ENCODE results near the gene URB1. TPM values are rescaled to one million over a fixed set of nuclear protein-coding genes. Genes with fewer than 3 reads are reported as not detected.

The URB1 gene
- total RNA-seq, 6 donors from 2014 or later: 9.3 to 23.0 (median 14.1) TPM

DNA sequence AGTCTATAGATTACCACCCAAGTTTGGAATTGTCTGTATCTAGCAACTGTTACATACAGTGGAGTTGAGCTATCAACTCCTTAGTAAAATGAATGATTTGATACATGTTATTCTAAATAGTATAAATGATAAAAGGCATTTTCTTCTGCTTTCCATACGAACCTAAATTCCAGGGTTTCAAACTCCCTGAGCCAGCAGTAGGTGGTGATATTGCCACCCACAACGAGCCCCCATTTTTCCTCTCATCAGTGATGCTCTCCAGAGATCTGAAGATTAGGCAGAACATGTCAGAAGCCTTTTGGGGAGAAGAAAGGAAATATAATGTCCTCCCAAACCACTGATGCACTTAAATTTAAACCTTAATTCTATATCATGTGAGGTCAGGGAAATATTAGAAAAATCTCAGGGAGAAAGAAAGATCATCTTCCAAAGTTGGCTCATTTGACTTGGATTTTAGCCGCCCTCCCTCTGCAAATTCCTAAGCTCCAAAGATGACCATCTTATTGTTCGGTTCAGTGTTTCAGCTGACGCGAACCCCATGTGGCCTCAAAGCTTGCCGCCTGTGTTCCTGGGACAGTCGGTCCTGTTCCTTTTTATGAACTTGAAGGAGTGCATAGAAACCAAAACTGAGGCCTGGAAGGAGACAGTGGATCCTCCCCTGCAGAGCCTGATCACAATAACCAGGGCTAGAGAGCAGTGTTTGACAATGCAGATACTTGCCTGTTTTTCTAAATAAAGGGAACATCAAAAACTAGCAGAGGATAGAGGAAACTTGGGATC, 22.0 kb upstream of the URB1 start:
- Histone ChIP-seq H3K9me3 (no peaks in the 10 kb centered on the region), H3K4me1 (peaks cover 29 to 56% (median 37%) of the 10 kb centered on the region in 4 donors), H3K27me3 (no peaks in the 10 kb centered on the region), H3K36me3 (peaks cover 0 to 25% (median 0%) of the 10 kb centered on the region in 4 donors), H3K4me3 (peak overlapping the region in 2 of 4 donors; percentile 77), H3K27ac (peak overlapping the region; percentile 97 to 99 (median 98))
- no peak for ATAC-seq (ENCODE audit: low FRiP score in 2 of 2)
- 74 to 75% methylated on average over 8 of the region's 8 CpGs for WGBS, 2 donors
- no peak for DNase-seq
- TF ChIP-seq, protein P1, sequence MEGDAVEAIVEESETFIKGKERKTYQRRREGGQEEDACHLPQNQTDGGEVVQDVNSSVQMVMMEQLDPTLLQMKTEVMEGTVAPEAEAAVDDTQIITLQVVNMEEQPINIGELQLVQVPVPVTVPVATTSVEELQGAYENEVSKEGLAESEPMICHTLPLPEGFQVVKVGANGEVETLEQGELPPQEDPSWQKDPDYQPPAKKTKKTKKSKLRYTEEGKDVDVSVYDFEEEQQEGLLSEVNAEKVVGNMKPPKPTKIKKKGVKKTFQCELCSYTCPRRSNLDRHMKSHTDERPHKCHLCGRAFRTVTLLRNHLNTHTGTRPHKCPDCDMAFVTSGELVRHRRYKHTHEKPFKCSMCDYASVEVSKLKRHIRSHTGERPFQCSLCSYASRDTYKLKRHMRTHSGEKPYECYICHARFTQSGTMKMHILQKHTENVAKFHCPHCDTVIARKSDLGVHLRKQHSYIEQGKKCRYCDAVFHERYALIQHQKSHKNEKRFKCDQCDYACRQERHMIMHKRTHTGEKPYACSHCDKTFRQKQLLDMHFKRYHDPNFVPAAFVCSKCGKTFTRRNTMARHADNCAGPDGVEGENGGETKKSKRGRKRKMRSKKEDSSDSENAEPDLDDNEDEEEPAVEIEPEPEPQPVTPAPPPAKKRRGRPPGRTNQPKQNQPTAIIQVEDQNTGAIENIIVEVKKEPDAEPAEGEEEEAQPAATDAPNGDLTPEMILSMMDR (IDR thresholded peaks at IDR 0.05): peak in 4 of 6 experiments; percentile 8 to 34 (median 29)
- no peak for TF ChIP-seq POLR2AphosphoS5 (IDR thresholded peaks at IDR 0.05)
- TF ChIP-seq EP300 (IDR thresholded peaks at IDR 0.05): no peak
- TF ChIP-seq POLR2A (IDR thresholded peaks at IDR 0.05): no peak

DNA sequence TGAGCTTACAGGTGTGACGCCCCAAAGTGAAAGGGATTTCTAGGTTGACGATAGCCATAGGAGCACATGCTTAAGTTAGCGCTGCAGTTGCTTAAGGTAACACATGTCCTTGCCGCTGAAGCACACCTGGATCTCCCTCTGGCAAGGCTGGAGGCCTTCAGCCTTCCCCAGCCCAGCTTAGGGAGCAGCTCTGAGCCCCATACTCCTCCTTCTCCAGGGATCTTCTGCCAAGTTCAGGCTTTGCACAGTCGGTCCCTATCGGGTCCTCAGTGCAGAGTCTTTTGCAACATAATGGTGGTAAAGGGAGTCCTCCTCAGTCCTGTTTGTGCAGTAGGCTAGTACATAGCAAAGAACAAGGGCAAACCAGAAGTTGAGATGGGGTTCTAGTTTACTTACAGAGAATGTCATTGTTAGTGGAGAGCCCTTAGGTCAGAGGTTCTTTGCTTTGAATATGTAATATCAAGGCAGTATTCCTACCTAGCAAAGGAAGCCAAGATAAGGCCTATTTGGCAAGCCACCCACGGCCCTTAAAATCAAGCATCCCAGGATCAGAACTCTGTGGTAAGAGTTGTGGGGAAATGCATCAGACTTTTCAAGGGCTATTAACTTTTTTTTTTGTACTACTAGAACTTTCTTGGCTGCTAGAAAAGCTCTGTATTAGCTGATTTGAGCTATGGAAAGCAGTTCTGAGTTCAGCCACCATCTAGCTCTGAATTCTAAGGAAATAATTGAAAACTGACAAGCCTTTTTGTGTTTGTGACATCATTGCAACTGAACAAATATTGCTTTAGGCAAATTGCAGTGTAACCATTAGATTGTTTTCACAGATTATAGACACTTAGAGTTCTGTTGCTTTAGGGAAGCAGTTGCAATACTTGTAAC, 21.1 kb upstream of the URB1 start:
- Histone ChIP-seq H3K4me3 (peak overlapping the region; percentile 58 to 77 (median 74)), H3K4me1 (peaks cover 29 to 56% (median 37%) of the 10 kb centered on the region in 4 donors), H3K27me3 (no peaks in the 10 kb centered on the region), H3K9me3 (no peaks in the 10 kb centered on the region), H3K36me3 (peaks cover 0 to 25% (median 0%) of the 10 kb centered on the region in 4 donors), H3K27ac (peak overlapping the region; percentile 97 to 99 (median 98))
- peak in 1 of 4 donors; percentile 45 for TF ChIP-seq EP300 (IDR thresholded peaks at IDR 0.05)
- peak in 1 of 4 donors; percentile 10 for TF ChIP-seq POLR2A (IDR thresholded peaks at IDR 0.05)
- TF ChIP-seq, protein P1 (IDR thresholded peaks at IDR 0.05): no peak
- TF ChIP-seq POLR2AphosphoS5 (IDR thresholded peaks at IDR 0.05): peak in 1 of 2 donors; percentile 33
- WGBS, 2 donors: 41 to 44% methylated on average over 7 of the region's 7 CpGs
- DNase-seq (peak in 1 of 2 donors; percentile 82), ATAC-seq (ENCODE audit: low FRiP score in 2 of 2) (peak in 1 of 2 donors; percentile 67)

DNA sequence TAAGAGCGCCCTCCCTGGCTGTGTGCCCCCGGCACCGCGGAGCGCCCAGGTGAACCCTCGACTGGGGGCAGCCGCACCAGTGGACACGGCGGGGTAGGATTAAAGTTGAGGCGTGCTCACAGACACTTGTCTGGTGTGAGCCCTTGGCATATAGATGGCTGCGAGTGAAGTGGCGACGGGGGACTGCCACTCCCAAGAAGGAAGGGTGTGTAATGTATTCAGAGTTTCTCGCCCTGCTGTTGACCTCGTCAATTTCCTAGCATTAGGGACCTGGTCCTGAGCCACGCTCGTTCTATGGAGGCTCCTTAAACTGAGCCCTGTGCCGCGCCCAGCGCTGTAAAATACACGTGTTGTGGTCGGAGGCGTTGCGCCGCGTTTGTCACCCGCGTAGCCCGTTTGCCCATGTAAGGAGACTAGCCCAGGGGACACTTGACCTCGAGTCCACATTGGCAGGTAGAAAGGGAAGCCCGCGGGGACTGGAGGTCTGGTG, 20.2 kb upstream of the URB1 start:
- 9 to 10% methylated on average over 6 to 30 of the region's 32 CpGs for WGBS, 2 donors
- no peak for TF ChIP-seq POLR2A (IDR thresholded peaks at IDR 0.05)
- TF ChIP-seq, protein P1 (IDR thresholded peaks at IDR 0.05): no peak
- TF ChIP-seq EP300 (IDR thresholded peaks at IDR 0.05): peak in 1 of 4 donors; percentile 47
- TF ChIP-seq POLR2AphosphoS5 (IDR thresholded peaks at IDR 0.05): peak; percentile 30 to 75

DNA sequence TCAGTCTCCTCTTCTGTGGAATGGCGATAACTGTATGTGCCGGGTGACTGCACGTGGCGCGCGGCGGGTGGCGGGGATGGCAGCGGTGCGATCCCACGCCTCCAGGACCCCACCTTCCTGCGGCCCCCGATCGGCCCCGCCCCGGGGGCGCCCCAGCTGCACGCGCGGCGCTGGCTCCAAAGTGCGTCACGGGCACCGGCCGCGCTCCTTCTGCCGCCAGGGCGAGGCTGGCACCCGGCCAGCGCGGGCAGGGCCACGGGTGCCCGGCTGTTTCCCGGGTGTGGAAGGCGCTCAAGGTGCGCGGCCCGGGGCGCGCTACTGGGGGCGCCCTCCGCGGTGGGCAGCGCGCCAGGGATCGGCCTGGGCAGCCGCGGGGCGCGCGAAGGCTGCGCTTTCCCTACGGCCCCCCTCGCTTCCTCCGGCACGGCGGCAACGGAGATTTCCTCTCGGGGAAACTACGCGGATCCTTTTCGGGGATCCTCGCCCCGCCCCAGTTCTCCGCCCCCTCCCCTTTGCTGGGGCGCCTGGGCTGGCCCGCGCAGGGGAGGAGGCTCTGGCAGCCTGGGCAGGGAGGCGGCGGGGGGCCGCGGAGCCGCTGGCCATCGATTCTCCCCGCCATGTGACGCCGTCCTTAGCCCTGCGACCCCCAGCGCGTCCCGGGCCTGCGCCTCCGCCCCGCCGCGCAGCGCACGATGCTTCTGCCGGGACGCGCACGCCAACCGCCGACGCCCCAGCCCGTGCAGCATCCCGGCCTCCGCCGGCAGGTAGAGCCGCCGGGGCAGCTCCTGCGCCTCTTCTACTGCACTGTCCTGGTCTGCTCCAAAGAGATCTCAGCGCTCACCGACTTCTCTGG, 19.6 kb upstream of the URB1 start, which contains the start of gene EVA1C:
TSS of gene EVA1C (plus strand) at position 545 of the 853 bp plus-strand sequence. CDS start at position 693, 148 bp downstream.
- Histone ChIP-seq H3K27ac (peak within 1 kb of the TSS; percentile 97 to 99 (median 98)), H3K27me3 (no peaks in the 10 kb centered on the region), H3K36me3 (peaks cover 0 to 14% (median 0%) of the 10 kb centered on the region in 4 donors), H3K9me3 (no peaks in the 10 kb centered on the region), H3K4me1 (peaks cover 29 to 56% (median 37%) of the 10 kb centered on the region in 4 donors), H3K4me3 (peak within 1 kb of the TSS; percentile 58 to 77 (median 74))
- TF ChIP-seq EP300 (IDR thresholded peaks at IDR 0.05) (peak in 3 of 4 donors; percentile 58 to 74 (median 67)), POLR2A (IDR thresholded peaks at IDR 0.05) (peak in 3 of 4 donors; percentile 28 to 75 (median 51)), POLR2AphosphoS5 (IDR thresholded peaks at IDR 0.05) (peak in 1 of 2 donors; percentile 61)
- TF ChIP-seq, protein P1 (IDR thresholded peaks at IDR 0.05): peak; percentile 27 to 81 (median 65)
- peak; percentile 60 to 96 for DNase-seq
- WGBS, 2 donors: 1% methylated on average over 19 to 81 of the region's 104 CpGs
- ATAC-seq (ENCODE audit: low FRiP score in 2 of 2): peak; percentile 72 to 83

More for the DNA sequence above, 20.2 kb upstream of the URB1 start:
- no peaks in the 10 kb centered on the region for H3K27me3 ChIP-seq
- DNase-seq: peak; percentile 73 to 87
- peak; percentile 31 to 41 for ATAC-seq (ENCODE audit: low FRiP score in 2 of 2)
- H3K9me3 ChIP-seq: no peaks in the 10 kb centered on the region
- peaks cover 0 to 19% (median 0%) of the 10 kb centered on the region in 4 donors for H3K36me3 ChIP-seq
- peaks cover 29 to 56% (median 37%) of the 10 kb centered on the region in 4 donors for H3K4me1 ChIP-seq
- peak overlapping the region; percentile 97 to 99 (median 98) for H3K27ac ChIP-seq
- peak overlapping the region; percentile 58 to 77 (median 74) for H3K4me3 ChIP-seq
